HG03039 (cell line): ENCODE results near the gene CSNK2A2.

Experiments used
- ATAC-seq: cut with Tn5 transposase; IDR thresholded peaks from one replicate; pipeline ENCODE4 v1.9.1; 2021; ENCODE audit warnings: mild to moderate bottlenecking, moderate library complexity; ENCODE audit not compliant: unreplicated experiment

The CSNK2A2 gene

GRCh38 chr16:58114827-58115825 is 82.8 kb downstream of the CSNK2A2 start:
- no peak for ATAC-seq

- ATAC-seq = no peak
Measured at GRCh38 chr16:58111302-58111627, 86.6 kb downstream of the CSNK2A2 start.

GRCh38 chr16:58110571-58111301 is 87.2 kb downstream of the CSNK2A2 start:
- no peak for ATAC-seq

- no peak for ATAC-seq
Measured at GRCh38 chr16:58109881-58110280, 88.0 kb downstream of the CSNK2A2 start.

- no peak for ATAC-seq
Measured at GRCh38 chr16:58109330-58109729, 88.6 kb downstream of the CSNK2A2 start.
